T-helper 2 cell treated with Interferon-gamma antibody and Interleukin-4, amounts not matched to agents 5 μg/mL and 100 μg/mL, for 36 hours (primary cell): ENCODE data around the gene MAP7D1.
"Not testable (repeated sequence)": the region's sequence is repeated elsewhere in the genome, so short reads cannot be mapped to it uniquely, and the experiment has no call there.

Experiments
- DNase-seq: peaks from one replicate; pipeline ENCODE4 v3.0.0; 2021; ENCODE audit warnings: low spot score
- H3K27ac Mint-ChIP-seq: one replicate; pipeline ENCODE4 v1.8.0; 2021; ENCODE audit warnings: mild to moderate bottlenecking, mixed read lengths
- H3K27me3 Mint-ChIP-seq: one replicate; pipeline ENCODE4 v1.8.0; 2021; ENCODE audit warnings: low read depth, mixed read lengths
- H3K36me3 Mint-ChIP-seq: one replicate; pipeline ENCODE4 v1.8.0; 2021; ENCODE audit warnings: low read depth, mixed read lengths
- H3K4me1 Mint-ChIP-seq: one replicate; pipeline ENCODE4 v1.8.0; 2021; ENCODE audit warnings: low read depth, mixed read lengths
- H3K4me3 Mint-ChIP-seq: one replicate; pipeline ENCODE4 v1.8.0; 2022; ENCODE audit warnings: mild to moderate bottlenecking, moderate library complexity, mixed read lengths
- H3K9me3 Mint-ChIP-seq: one replicate; pipeline ENCODE4 v1.8.0; 2021; ENCODE audit warnings: mixed read lengths

MAP7D1 gene

GRCh38 chr1:36172983-36173382 is 17.0 kb downstream of the MAP7D1 start:
- Mint-ChIP-seq H3K4me3 (no peak overlapping the region), H3K4me1 (peaks cover 5% of the 10 kb centered on the region), H3K27ac (peak overlapping the region; percentile 7), H3K27me3 (no peaks in the 10 kb centered on the region), H3K36me3 (peaks cover 44% of the 10 kb centered on the region), H3K9me3 (no peaks in the 10 kb centered on the region)
- no peak for DNase-seq

- no peaks in the 10 kb centered on the region for H3K9me3 Mint-ChIP-seq
- H3K4me1 Mint-ChIP-seq: peaks cover 5% of the 10 kb centered on the region
- peaks cover 45% of the 10 kb centered on the region for H3K36me3 Mint-ChIP-seq
- H3K27me3 Mint-ChIP-seq: no peaks in the 10 kb centered on the region
- H3K4me3 Mint-ChIP-seq: no peak overlapping the region
- no peak for DNase-seq
- H3K27ac Mint-ChIP-seq: no peak overlapping the region
Measured at GRCh38 chr1:36174713-36175112, 18.8 kb downstream of the MAP7D1 start.

- peaks cover 48% of the 10 kb centered on the region for H3K36me3 Mint-ChIP-seq
- H3K4me1 Mint-ChIP-seq: peaks cover 4% of the 10 kb centered on the region
- no peak overlapping the region for H3K4me3 Mint-ChIP-seq
- no peak for DNase-seq
- no peaks in the 10 kb centered on the region for H3K27me3 Mint-ChIP-seq
- no peaks in the 10 kb centered on the region for H3K9me3 Mint-ChIP-seq
- no peak overlapping the region for H3K27ac Mint-ChIP-seq
Measured at GRCh38 chr1:36175137-36176095, 19.5 kb downstream of the MAP7D1 start.

GRCh38 chr1:36176106-36176949 is 20.4 kb downstream of the MAP7D1 start:
- Mint-ChIP-seq H3K27me3 (no peaks in the 10 kb centered on the region), H3K4me1 (peaks cover 4% of the 10 kb centered on the region), H3K36me3 (peaks cover 48% of the 10 kb centered on the region), H3K27ac (no peak overlapping the region), H3K4me3 (no peak overlapping the region), H3K9me3 (no peaks in the 10 kb centered on the region)
- DNase-seq: no peak

GRCh38 chr1:36177589-36178431 is 21.9 kb downstream of the MAP7D1 start:
- Mint-ChIP-seq H3K4me3 (no peak overlapping the region), H3K9me3 (no peaks in the 10 kb centered on the region), H3K27me3 (no peaks in the 10 kb centered on the region), H3K27ac (no peak overlapping the region), H3K36me3 (peaks cover 40% of the 10 kb centered on the region), H3K4me1 (peaks cover 4% of the 10 kb centered on the region)
- no peak for DNase-seq

GRCh38 chr1:36178471-36179219 is 22.7 kb downstream of the MAP7D1 start:
- H3K27ac Mint-ChIP-seq: no peak overlapping the region
- H3K27me3 Mint-ChIP-seq: no peaks in the 10 kb centered on the region
- no peak for DNase-seq
- peaks cover 2% of the 10 kb centered on the region for H3K4me1 Mint-ChIP-seq
- peaks cover 33% of the 10 kb centered on the region for H3K36me3 Mint-ChIP-seq
- H3K4me3 Mint-ChIP-seq: no peak overlapping the region
- H3K9me3 Mint-ChIP-seq: no peaks in the 10 kb centered on the region

GRCh38 chr1:36179220-36179600 is 23.2 kb downstream of the MAP7D1 start:
- H3K36me3 Mint-ChIP-seq: peaks cover 28% of the 10 kb centered on the region
- H3K4me3 Mint-ChIP-seq: no peak overlapping the region
- DNase-seq: no peak
- H3K9me3 Mint-ChIP-seq: no peaks in the 10 kb centered on the region
- no peak overlapping the region for H3K27ac Mint-ChIP-seq
- H3K27me3 Mint-ChIP-seq: no peaks in the 10 kb centered on the region
- H3K4me1 Mint-ChIP-seq: no peaks in the 10 kb centered on the region

- Mint-ChIP-seq H3K36me3 (peaks cover 19% of the 10 kb centered on the region), H3K27ac (peak overlapping the region; percentile 1), H3K27me3 (no peaks in the 10 kb centered on the region), H3K4me1 (no peaks in the 10 kb centered on the region), H3K4me3 (no peak overlapping the region), H3K9me3 (no peaks in the 10 kb centered on the region)
- DNase-seq: no peak
Measured at GRCh38 chr1:36182734-36183133, 26.8 kb downstream of the MAP7D1 start.

GRCh38 chr1:36183309-36183856 is 27.4 kb downstream of the MAP7D1 start:
- no peak overlapping the region for H3K4me3 Mint-ChIP-seq
- H3K36me3 Mint-ChIP-seq: peaks cover 19% of the 10 kb centered on the region
- H3K27me3 Mint-ChIP-seq: no peaks in the 10 kb centered on the region
- H3K27ac Mint-ChIP-seq: no peak overlapping the region
- H3K4me1 Mint-ChIP-seq: peaks cover 4% of the 10 kb centered on the region
- H3K9me3 Mint-ChIP-seq: no peaks in the 10 kb centered on the region
- no peak for DNase-seq

GRCh38 chr1:36187800-36188593 is 32.0 kb downstream of the MAP7D1 start:
- H3K4me1 Mint-ChIP-seq: peaks cover 4% of the 10 kb centered on the region
- H3K27me3 Mint-ChIP-seq: no peaks in the 10 kb centered on the region
- H3K4me3 Mint-ChIP-seq: no peak overlapping the region
- H3K9me3 Mint-ChIP-seq: no peaks in the 10 kb centered on the region
- peak overlapping the region; percentile 75 for H3K27ac Mint-ChIP-seq
- DNase-seq: peak; percentile 72
- H3K36me3 Mint-ChIP-seq: no peaks in the 10 kb centered on the region

- not testable (repeated sequence) for H3K9me3 Mint-ChIP-seq, H3K27me3 Mint-ChIP-seq, H3K4me3 Mint-ChIP-seq, H3K36me3 Mint-ChIP-seq, H3K4me1 Mint-ChIP-seq, H3K27ac Mint-ChIP-seq, DNase-seq
Measured at GRCh38 chr1:36196805-36197204, 40.8 kb downstream of the MAP7D1 start.

- no peaks in the 10 kb centered on the region for H3K9me3 Mint-ChIP-seq
- H3K4me1 Mint-ChIP-seq: no peaks in the 10 kb centered on the region
- no peak for DNase-seq
- no peak overlapping the region for H3K27ac Mint-ChIP-seq
- H3K4me3 Mint-ChIP-seq: no peak overlapping the region
- H3K36me3 Mint-ChIP-seq: no peaks in the 10 kb centered on the region
- H3K27me3 Mint-ChIP-seq: peaks cover 8% of the 10 kb centered on the region
Measured at GRCh38 chr1:36198641-36199040, 42.7 kb downstream of the MAP7D1 start.
